ENCODE measurements around the gene RPH3AL.

RPH3AL gene

DNA sequence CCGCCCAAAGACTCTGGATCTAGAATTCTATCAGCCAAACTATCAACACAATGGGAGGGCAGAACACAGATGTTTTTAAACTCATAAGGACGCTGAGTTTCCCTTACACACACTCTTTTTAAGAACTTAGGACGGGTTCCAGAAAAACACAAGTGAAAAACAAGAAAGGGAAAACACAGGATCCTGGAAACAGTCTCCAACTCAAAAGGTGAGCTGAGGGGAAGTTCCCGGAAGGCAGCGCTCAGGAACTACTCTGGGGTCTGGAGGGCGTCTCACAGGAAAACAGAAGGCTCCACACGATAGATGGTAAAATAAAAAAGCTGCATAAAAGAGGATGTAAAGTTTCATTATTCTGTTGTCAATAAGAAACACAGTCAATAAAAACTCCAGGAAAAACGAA lies 91.0 kb downstream of the RPH3AL start:
- no peak for TF ChIP-seq ZNF274 (IDR thresholded peaks at IDR 0.05; ENCODE audit: low read depth, low read length)
- no peak overlapping the region for H3K4me3 ChIP-seq (ENCODE audit: low read length)

DNA sequence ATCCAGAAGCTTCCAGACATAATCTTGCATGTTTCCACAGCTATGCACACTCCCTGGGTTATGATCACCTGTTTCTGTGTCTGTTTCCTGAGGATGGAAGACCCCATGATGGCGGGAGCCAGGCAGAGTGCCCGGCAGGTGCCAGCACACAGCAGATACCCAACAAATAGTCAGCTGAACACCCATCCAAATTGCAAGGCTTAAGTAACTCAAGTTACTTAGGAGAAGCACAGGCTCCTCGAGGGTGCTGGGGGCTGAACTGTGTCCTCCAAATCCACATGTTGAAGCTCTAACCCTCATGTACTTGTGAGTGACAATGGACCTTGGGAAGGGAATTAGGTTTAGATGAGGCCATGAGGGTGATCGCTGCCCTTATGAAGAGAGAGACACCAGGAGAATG lies 91.7 kb downstream of the RPH3AL start:
- no peak for TF ChIP-seq ZNF274 (IDR thresholded peaks at IDR 0.05; ENCODE audit: low read depth, low read length)
- no peak overlapping the region for H3K4me3 ChIP-seq (ENCODE audit: low read length)

DNA sequence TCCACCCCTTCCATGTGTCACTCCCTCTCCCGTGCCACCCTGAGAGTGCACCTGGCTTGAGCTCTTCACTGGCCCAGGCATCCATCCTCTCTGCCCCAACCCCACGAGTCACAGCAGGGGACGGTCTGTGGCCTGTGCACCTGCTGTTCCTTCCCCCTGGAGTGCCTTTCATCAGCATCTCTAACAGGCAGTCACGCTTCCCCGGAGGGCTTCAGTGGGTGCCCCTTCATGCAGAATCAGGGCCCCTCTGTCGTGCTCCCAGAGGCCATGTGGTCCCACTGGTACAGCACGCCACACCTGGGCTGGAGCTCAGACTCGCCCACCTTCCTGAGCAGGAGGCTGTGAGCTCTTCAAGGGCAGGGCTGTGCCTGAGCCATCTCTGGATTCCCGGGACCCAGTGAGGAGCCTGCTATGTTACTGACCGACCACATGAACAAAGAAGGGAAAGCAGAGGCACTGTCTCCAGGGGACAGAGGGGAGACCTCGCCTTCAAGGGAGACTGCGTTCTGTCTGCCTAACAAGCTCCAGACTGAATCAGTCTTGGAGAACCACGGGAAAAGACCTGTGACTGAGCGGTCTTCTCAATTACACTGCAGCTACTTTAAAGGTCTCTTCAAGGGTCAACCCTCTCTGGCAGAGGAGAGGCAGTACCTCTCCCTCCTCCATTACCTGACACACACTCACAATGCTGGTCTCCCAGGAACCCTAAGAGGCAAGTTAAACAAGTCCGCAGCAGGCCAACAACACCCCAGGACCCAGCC lies 92.4 kb downstream of the RPH3AL start:
- TF ChIP-seq ZNF274 (IDR thresholded peaks at IDR 0.05; ENCODE audit: low read depth, low read length) = no peak
- H3K4me3 ChIP-seq (ENCODE audit: low read length) = no peak overlapping the region

DNA sequence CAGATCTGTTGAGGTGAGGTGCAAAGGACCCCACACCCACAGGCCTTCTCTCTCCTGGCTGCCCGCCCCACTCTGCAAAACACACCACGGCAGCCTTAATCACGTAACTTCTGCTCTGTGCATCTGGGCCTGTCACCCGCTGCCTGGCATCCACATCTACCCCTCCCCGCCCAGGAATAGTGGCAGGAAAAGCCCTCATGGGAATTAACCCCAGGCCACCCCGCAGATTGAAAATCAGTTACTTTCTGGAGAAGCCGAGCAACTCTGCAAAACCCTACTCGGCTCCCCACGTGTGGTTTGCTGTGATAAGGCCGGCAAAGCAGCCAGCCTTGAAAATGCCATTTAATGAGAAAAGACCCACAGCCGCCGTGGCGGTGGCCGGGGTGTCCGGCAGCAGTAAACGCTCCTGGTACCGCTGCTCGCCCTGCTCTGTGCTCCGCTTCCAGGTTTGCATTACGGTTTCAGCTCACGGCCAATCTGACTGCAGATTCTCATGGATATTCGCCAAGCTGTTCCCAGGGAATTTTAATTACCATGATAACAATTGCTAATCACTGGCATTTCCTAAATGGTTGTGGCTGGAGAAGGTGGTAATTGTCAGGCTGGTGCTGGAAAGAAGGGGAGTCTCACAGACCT lies 93.1 kb downstream of the RPH3AL start:
- H3K4me3 ChIP-seq (ENCODE audit: low read length) = no peak overlapping the region

DNA sequence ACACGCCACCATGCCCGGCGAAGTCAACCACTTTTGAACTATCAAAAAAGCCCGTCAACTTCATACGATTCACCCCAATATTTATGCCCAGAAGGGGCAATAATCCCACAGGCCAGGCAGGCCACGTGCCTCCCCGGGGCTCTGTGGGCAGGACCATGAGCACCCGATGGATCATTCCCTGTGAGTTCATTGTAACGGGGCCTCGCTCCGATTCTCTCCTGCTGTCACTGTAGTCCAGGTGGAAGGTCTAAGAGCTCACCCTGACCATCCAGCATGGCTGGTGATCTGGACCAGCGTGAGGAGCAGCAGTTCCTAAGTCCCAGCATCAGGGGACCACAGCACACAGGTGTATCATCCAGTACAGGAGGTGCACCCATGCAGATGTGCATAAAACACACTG lies 93.7 kb downstream of the RPH3AL start:
- H3K4me3 ChIP-seq (ENCODE audit: low read length) = no peak overlapping the region
- no peak for TF ChIP-seq ZNF274 (IDR thresholded peaks at IDR 0.05; ENCODE audit: low read depth, low read length)

More for the DNA sequence above, 93.1 kb downstream of the RPH3AL start:
- TF ChIP-seq ZNF274 (IDR thresholded peaks at IDR 0.05; ENCODE audit: low read depth, low read length) = no peak

DNA sequence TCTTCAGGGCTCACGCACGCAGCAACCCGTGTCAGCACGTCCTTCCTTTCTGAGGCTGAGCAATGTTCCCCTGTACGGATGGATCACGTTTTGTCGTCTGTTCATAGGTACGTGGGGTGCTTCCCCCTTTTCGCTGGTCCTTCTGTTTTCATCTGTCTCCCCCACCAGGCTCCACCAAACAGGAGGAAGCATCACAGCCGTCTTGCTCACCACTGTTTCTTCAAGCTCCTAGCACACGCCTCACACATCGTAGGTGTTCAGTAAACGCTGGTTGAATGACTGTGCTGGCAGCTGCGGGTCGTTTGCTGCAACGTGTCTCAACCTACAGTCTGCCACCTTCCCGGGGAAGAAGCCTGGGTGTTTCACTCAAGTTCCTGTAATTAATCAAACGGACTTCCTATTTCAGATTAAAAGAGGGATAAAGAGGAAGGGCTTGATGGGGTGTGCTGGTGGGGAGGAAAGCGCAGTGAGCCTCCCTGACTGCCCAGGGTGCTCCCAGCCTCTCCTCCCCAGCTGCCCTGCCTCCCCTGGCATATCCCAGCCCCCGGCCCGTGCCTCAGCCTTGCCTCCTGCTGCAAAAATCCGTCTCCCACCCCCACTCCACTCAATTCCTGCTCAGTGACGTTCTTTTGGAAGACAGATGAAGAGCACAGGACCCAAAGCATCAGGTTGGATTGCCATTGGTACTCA lies 94.4 kb downstream of the RPH3AL start:
- TF ChIP-seq ZNF274 (IDR thresholded peaks at IDR 0.05; ENCODE audit: low read depth, low read length) = no peak
- no peak overlapping the region for H3K4me3 ChIP-seq (ENCODE audit: low read length)

DNA sequence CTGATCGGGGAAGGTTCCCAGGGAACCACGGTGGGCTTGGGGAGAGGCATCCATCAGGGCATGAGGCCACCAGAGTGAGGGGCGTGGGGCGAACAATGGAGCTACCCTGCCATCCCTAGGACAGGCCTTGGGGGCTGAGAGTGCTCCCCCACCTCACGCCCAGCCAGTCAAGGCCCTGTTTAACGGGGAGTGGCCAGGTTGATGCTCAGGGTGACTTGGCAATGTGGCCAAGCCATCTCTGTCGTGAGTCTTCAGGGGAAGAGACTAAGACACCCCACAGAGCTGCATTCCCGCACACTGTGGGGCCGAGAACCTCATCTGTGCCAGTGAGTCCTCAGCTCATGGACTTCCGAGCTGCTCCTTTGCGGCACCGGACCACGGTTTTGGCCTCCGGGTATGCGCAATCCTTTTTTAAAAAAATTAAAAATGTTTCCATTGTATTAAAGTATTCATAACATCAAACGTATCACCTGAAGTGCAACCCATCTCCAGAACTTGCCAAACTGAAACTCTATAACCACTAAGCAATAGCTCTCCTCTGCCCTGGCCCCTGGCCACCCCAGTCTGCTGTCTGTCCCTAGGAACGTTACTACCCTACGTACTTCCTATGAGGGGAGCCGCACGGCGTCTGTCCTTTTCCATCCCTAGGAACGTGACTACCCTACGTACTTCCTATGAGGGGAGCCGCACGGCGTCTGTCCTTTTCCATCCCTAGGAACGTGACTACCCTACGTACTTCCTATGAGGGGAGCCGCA lies 99.3 kb downstream of the RPH3AL start:
- no peak for TF ChIP-seq ZNF274 (IDR thresholded peaks at IDR 0.05; ENCODE audit: low read depth, low read length)
- H3K4me3 ChIP-seq (ENCODE audit: low read length) = no peak overlapping the region

DNA sequence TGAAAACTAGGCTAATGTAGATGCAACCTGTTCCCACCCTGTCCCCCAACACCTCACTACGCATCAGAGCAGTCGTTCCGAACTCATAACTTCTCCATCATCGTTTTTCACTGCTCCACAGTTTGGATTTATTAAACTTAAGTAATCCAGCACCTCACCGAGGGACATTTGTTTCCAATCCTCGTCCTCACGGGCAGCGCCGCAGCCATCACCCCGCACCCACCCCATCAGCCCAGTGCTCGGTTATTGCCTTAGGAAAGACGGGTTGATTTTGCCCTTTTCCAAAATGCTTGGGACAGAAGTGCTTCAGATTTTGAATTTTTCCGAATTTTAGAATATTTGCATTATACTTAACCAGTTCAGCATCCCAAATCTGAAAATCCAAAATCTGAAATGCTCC lies 100.2 kb downstream of the RPH3AL start:
- TF ChIP-seq ZNF274 (IDR thresholded peaks at IDR 0.05; ENCODE audit: low read depth, low read length) = no peak
- H3K4me3 ChIP-seq (ENCODE audit: low read length) = no peak overlapping the region

DNA sequence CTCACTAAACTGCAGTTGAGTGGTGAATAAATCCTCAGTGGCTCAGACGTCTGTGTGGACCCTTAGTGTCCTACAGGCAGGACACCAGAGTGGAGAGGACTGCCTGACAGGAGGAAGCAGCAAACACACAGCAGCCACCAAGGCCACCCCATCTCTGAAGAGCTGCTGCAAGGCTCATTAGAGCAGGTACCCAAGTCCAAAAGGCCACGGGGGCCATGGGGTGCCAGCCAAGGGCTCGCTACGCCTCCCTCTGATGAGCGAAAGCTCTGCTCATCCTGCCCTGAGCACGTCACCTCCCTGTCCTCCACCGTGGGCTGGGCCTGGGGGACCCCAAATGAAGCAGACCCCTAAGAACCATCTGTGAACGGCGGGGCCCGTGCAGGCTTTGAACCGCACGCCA lies 101.1 kb downstream of the RPH3AL start:
- TF ChIP-seq ZNF274 (IDR thresholded peaks at IDR 0.05; ENCODE audit: low read depth, low read length) = no peak
- H3K4me3 ChIP-seq (ENCODE audit: low read length) = no peak overlapping the region

DNA sequence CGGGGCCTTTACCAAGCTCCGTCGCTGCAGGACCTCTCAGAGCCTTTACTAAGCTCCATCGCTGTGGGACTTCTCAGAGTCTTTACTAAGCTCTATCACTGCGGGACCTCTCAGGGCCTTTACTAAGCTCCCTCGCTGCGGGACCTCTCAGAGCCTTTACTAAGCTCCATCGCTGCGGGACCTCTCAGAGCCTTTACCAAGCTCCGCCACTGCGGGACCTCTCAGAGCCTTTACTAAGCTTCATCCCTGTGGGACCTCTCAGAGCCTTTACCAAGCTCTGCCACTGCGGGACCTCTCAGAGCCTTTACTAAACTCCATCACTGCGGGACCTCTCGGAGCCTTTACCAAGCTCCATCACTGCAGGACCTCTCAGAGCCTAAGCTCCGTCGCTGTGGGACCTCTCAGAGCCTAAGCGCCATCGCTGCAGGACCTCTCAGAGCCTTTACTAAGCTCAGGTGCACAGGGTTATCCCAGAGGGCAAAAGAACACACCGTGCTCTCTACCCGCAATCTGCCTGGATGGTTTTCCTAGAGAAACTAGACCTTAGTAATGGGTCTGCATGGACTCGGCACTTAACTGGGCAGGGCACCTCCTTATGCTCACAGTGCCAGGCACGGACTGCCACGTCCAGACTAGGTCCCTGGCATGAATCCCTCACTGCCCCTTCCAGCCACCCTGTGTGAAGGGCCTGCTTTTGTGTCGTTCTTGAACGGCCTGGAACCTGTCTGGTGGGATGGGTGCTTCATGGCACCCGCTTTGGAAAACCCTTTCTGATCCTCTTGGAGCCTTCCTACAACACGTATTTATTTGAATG lies 101.9 kb downstream of the RPH3AL start:
- H3K4me3 ChIP-seq (ENCODE audit: low read length) = no peak overlapping the region
- no peak for TF ChIP-seq ZNF274 (IDR thresholded peaks at IDR 0.05; ENCODE audit: low read depth, low read length)

DNA sequence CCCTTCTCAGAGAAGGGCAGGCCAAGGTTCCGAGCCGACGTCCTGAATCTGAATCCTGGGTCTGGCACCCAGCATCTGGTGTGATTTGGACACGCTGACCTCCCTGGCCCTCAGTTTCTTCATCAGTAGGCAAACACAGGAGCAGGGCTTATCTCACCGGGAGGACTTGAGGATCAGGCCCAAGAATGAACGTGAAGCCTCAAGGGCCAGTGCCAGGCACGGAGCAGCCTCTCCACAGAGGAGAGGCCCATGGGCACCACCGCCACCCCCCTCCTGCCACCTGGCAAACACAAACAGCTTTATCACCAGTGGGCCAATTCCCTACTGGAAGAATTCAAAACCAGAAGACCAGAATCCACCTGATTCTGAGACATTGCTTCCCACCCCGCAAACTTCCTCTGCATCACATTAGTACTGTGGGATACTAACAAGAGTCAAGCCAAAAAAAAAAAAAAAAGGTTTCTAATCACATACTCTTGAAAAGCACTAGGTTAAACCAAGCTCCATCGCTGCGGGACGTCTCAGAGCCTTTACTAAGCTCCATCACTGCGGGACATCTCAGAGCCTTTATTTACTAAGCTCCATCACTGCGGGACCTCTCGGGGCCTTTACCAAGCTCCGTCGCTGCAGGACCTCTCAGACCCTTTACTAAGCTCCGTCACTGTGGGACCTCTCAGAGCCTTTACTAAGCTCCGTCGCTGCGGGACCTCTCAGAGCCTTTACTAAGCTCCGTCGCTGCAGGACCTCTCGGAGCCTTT lies 103.2 kb downstream of the RPH3AL start:
- no peak overlapping the region for H3K4me3 ChIP-seq (ENCODE audit: low read length)
- no peak for TF ChIP-seq ZNF274 (IDR thresholded peaks at IDR 0.05; ENCODE audit: low read depth, low read length)

DNA sequence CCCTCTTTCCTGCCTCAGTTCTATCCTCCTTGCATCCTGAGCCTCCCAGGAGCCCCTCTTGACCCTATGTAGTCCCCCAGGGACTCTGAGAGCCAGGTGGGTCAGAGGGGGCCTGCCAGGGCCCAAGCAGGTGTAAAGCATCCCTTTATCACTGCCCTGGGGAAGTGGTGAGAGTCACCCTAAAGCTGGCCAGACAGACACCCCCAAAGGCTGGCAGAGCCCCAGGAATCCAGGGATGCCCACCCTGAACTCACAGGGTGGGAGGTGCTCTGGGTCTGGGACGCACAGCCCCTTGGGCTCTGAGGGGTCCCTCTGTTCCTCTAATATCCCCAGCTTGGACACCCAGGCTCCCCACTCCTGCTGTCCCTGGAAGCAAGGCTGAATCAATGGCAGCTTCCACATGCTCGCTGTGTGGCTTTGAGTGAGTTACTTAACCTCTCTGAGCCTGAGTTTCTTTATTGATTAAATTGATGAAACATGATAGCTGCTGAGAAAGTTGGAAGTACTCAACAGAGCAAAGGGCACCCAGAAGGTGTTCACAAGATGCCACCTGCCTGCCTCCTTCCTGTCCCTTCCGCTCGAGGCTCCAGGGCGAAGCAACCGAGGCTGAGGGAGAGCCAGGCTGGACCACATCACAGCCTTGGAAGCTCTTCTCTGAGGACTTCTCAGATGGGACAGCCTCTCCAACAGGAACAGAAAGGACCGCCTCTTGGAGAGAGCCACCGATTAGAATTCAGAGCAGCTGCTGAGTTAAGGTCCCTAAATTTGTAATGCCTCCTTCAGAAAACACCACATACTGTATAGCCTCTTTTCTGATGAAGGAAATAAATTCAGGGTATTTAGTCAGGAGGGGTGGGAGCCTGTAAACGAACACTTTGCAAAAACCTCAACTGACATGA lies 104.0 kb downstream of the RPH3AL start:
- TF ChIP-seq ZNF274 (IDR thresholded peaks at IDR 0.05; ENCODE audit: low read depth, low read length) = no peak
- no peak overlapping the region for H3K4me3 ChIP-seq (ENCODE audit: low read length)
